Heart left ventricle (tissue), 16 donors: ENCODE data around the gene TAF6L. TPM values are rescaled to one million over a fixed set of nuclear protein-coding genes. Genes with fewer than 3 reads are reported as not detected.

Source experiments
- ATAC-seq, 4 donors: fragments of 200-7000 bp; cut with Tn5 transposase; one replicate each; pipeline ENCODE4 v1.9.1; 2020 to 2022; ENCODE audit warnings: moderate library complexity in 4 of 4, mild to moderate bottlenecking in 3 of 4, moderate number of reproducible peaks in 1 of 4
- DNase-seq, 5 donors: peaks; one replicate each; pipeline ENCODE4 v3.0.0-alpha.2; 2020
- H3K27ac ChIP-seq, 12 donors: fragments of 200-600 bp; sonication (generic) in 4 of 12; one replicate each; pipeline versions ENCODE4 v1.5.0 to v1.8.0; 2016 to 2022; ENCODE audit warnings: mild to moderate bottlenecking in 2 of 12
- H3K27me3 ChIP-seq, 9 donors: fragments of 200-600 bp; sonication (generic) in 2 of 9; one replicate each; pipeline versions ENCODE4 v1.5.1 to v1.8.0; 2016 to 2022; ENCODE audit warnings: mild to moderate bottlenecking in 3 of 9
- H3K36me3 ChIP-seq, 9 donors: fragments of 200-600 bp; sonication (generic) in 2 of 9; one replicate each; pipeline versions ENCODE4 v1.5.0 to v1.8.0; 2018 to 2022; ENCODE audit warnings: mild to moderate bottlenecking in 2 of 9
- H3K4me1 ChIP-seq, 12 donors: fragments of 200-600 bp; sonication (generic) in 4 of 12; one replicate each; pipeline versions ENCODE4 v1.5.0 to v1.8.0; 2016 to 2022; ENCODE audit warnings: mild to moderate bottlenecking in 3 of 12
- H3K4me3 ChIP-seq, 12 donors: fragments of 200-600 bp; sonication (generic) in 4 of 12; one replicate each; pipeline versions ENCODE4 v1.5.0 to v1.8.0; 2017 to 2022; ENCODE audit warnings: mild to moderate bottlenecking in 9 of 12, moderate library complexity in 4 of 12
- H3K9me3 ChIP-seq, 12 donors: fragments of 200-600 bp; sonication (generic) in 4 of 12; one replicate each; pipeline versions ENCODE4 v1.5.0 to v1.8.0; 2016 to 2022; ENCODE audit warnings: mild to moderate bottlenecking in 1 of 12
- CTCF ChIP-seq, 12 donors: fragments of 200-600 bp; sonication (generic) in 4 of 12; IDR thresholded peaks; one replicate each; pipeline versions ENCODE4 v1.5.0 to v1.8.0; 2018 to 2022; ENCODE audit warnings: antibody characterized with exemption in 12 of 12, mild to moderate bottlenecking in 5 of 12
- POLR2A ChIP-seq, 2 donors: fragments of 450-650 bp; IDR thresholded peaks; one replicate each; pipeline ENCODE4 v1.6.1; 2017; ENCODE audit warnings: antibody characterized with exemption in 2 of 2, mild to moderate bottlenecking in 2 of 2, moderate library complexity in 2 of 2
- WGBS, 4 donors: extraction: QIAGEN DNeasy Blood & Tissue Kit in 2 of 4; methylation state at CpG; one replicate each; pipeline versions ENCODE4 v1.1.5 to v1.1.7; 2013 to 2018; 5-methylcytosine and 5-hydroxymethylcytosine counted together
- intact Hi-C, 10 donors: fragments of 100-400 bp; cut with DNase I; formaldehyde crosslinking; loops; one replicate each; pipeline versions ENCODE4 v1.11.1 to v1.14.2; 2022
- polyA plus RNA-seq, 2 donors: library from polyadenylated mRNA; stranded (reverse); fragments of 200-250 nt; gene quantifications; one replicate each; pipeline ENCODE4 v1.2.3, GENCODE V29; 2013
- total RNA-seq, 9 donors: library from RNA; depleted of rRNA in 2 of 9; stranded (reverse); fragments of >200 nt in 2 of 9; fragmentation: NEBNext Ultra II Directional in 3 of 9; extraction: Animal tissue kit (Norgen Biotek cat#: 25700) in 3 of 9; gene quantifications; one replicate each; pipeline versions ENCODE4 v1.1.0 to v1.2.4, GENCODE V29; 2016 to 2023
- donor health status: ischemic (EF 13 %, LVEDD 7.1; RV severe dilation, severe dysfunction).
- donor health status: healthy with polysubstance abuse.
- donor health status: DM: no; HTN: yes; CAD: no.
- donor health status: DM: no; HTN: no; CAD: no.
- donor health status: ischemic (EF 25% LVEDD 6.9; RV normal size, moderate dysfunction).
- donor health status: ischemic (EF 25% LVEDD 5.7; RV mildly dilated, moderate dysfunction).
- donor health status: healthy.
- donor health status: DM: yes; HTN: yes; CAD: no.
- donor health status: ischemic (EF 35%, LVEDD 5.7; RV mildly dilated, moderate dysfunction).
- donor health status: nonischemic (EF 11% LVEDD 7.7; RV severe dilation, severe dysfunction).
- donor health status: DM: yes; HTN: yes; CAD: no.
- donor health status: PGD.
- donor health status: ischemic (EF 29% LVEDD 5.4; RV normal size, mild dysfunction).
- donor health status: nonischemic (EF 23%, LVEDD 6.1; RV moderate dilation, normal function).

Gene TAF6L
- total and polyA plus RNA-seq, 11 donors = 7.1 to 19.5 (median 9.3) TPM

- H3K4me3 ChIP-seq = peak overlapping the region in 9 of 12 donors; percentile 64 to 99 (median 96)
- intact Hi-C loops = loop anchor here in 7 of 10 donors (2.0 to 5.0 kb wide), 4 partner anchors 40 to 50 kb away; partner anchors contain the start of genes STX5 (in 5 of the 7), TEX54 (in 5 of the 7) and WDR74 (in 1 of the 7)
- WGBS, 4 donors = 12 to 21% (median 16%) methylated on average over 11 of the region's 11 CpGs
- ATAC-seq (peak; percentile 45 to 71 (median 50)), DNase-seq (peak; percentile 48 to 76 (median 68))
- no peaks in the 10 kb centered on the region for H3K9me3 ChIP-seq
- H3K36me3 ChIP-seq = peaks cover 1 to 76% (median 70%) of the 10 kb centered on the region in 9 donors
- H3K27ac ChIP-seq = peak overlapping the region; percentile 47 to 98 (median 92)
- H3K4me1 ChIP-seq = peaks cover 0 to 51% (median 40%) of the 10 kb centered on the region in 12 donors
- no peaks in the 10 kb centered on the region for H3K27me3 ChIP-seq
- TF ChIP-seq CTCF (IDR thresholded peaks at IDR 0.05) (no peak), POLR2A (IDR thresholded peaks at IDR 0.05) (no peak)
These were observed 21.0 kb downstream of the TAF6L start for GRCh38 chr11:62792202-62792575.

GRCh38 chr11:62794201-62794775 lies 23.1 kb downstream of the TAF6L start:
- DNase-seq = no peak

GRCh38 chr11:62796281-62796680 lies 25.1 kb downstream of the TAF6L start:
- Histone ChIP-seq H3K27me3 (no peaks in the 10 kb centered on the region), H3K27ac (no peak overlapping the region), H3K4me1 (peaks cover 0 to 21% (median 12%) of the 10 kb centered on the region in 12 donors), H3K9me3 (no peaks in the 10 kb centered on the region), H3K36me3 (peaks cover 2 to 93% (median 92%) of the 10 kb centered on the region in 9 donors), H3K4me3 (no peak overlapping the region)
- no peak for ATAC-seq
- no peak for TF ChIP-seq POLR2A (IDR thresholded peaks at IDR 0.05)
- TF ChIP-seq CTCF (IDR thresholded peaks at IDR 0.05) = no peak
- intact Hi-C loops = no loop called here
- WGBS, 4 donors = 64 to 73% (median 70%) methylated on average over 7 of the region's 7 CpGs
- no peak for DNase-seq

More at GRCh38 chr11:62794201-62794775, 23.1 kb downstream of the TAF6L start:
- H3K4me1 ChIP-seq = peaks cover 0 to 34% (median 28%) of the 10 kb centered on the region in 12 donors
- ATAC-seq = no peak
- 88 to 93% (median 91%) methylated on average over 8 of the region's 8 CpGs for whole genome bisulfite sequencing, 4 donors
- no peak overlapping the region for H3K27ac ChIP-seq
- H3K27me3 ChIP-seq = no peaks in the 10 kb centered on the region
- H3K36me3 ChIP-seq = peaks cover 2 to 89% (median 84%) of the 10 kb centered on the region in 9 donors
- no peak for TF ChIP-seq POLR2A (IDR thresholded peaks at IDR 0.05)
- TF ChIP-seq CTCF (IDR thresholded peaks at IDR 0.05) = no peak
- H3K4me3 ChIP-seq = no peak overlapping the region
- intact Hi-C loops = loop anchor here in 6 of 10 donors (5.0 kb wide), 3 partner anchors 38 to 48 kb away; partner anchors contain the start of genes STX5 (in 4 of the 6), TEX54 (in 4 of the 6) and WDR74 (in 1 of the 6)
- no peaks in the 10 kb centered on the region for H3K9me3 ChIP-seq

- ATAC-seq = no peak
- 81 to 97% (median 93%) methylated on average over 10 of the region's 10 CpGs for WGBS, 4 donors
- intact Hi-C loops = no loop called here
These were observed 28.3 kb downstream of the TAF6L start for GRCh38 chr11:62799486-62799885.

More at GRCh38 chr11:62799486-62799885, 28.3 kb downstream of the TAF6L start:
- Histone ChIP-seq H3K36me3 (peaks cover 2 to 95% (median 92%) of the 10 kb centered on the region in 9 donors), H3K9me3 (no peaks in the 10 kb centered on the region), H3K27me3 (no peaks in the 10 kb centered on the region), H3K4me3 (no peak overlapping the region), H3K4me1 (peaks cover 0 to 24% (median 13%) of the 10 kb centered on the region in 12 donors), H3K27ac (no peak overlapping the region)
- no peak for TF ChIP-seq CTCF (IDR thresholded peaks at IDR 0.05)
- TF ChIP-seq POLR2A (IDR thresholded peaks at IDR 0.05) = no peak
- no peak for DNase-seq
